ENCODE measurements around the gene TADA1. TPM values are rescaled to one million over a fixed set of nuclear protein-coding genes. Genes with fewer than 3 reads are reported as not detected.

TADA1 gene
- total RNA-seq = 10 to 100 TPM; 16.9 to 18.3 TPM

DNA sequence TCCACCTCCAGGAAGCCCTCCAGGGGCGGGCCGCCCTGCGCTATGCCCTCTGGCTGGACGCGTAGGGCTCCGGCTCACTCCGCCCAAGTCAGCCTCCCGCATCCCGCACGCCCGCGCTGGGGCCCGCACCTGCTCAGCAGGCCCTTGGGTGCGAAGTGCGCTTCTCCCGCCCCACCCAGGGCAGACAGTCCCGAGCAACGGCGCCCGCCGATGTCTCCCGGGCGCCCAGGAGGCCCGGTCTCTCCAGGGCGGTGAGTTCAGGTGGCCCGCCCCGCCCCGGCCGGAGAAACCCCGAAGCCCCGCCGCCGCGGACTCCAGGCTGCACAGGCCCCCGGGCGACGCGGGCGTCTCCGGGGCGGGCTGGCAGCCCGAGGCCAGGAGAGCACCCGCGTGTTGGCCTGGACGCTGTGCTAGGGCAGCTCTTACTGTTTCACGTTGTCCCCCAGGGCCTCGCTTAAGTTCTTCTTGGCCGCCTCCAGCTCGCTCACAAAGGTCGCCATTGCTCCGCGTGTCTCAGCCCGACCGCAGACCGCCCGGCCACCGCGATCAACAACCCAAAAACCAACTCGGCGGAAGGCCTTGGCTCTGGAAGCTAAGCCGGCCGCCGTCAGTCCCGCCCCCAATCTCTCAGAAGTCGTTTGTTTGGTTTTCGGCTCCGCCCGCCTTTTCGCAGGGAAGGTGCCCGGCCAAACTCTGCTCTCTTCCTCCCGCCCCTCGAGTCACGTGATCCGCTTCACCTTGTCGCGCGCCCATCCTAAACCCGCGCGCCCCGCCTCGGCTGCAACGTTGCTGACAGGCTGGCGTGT, at the start of gene TADA1:
TADA1 (minus strand) TSS at position 531 of the 806 bp plus-strand sequence; CDS start at position 500, 31 bp downstream.
- CTCF ChIA-PET = interaction anchor here (0.8 to 2.2 kb wide), 10 partner anchors 9 to 345 kb away, joined by 3 to 18 read pairs (median 3); partner anchors contain the start of genes POGK and POU2F1
- peak within 1 kb of the TSS; percentile 96 for H3K4me3 Mint-ChIP-seq
- peaks cover 6% of the 10 kb centered on the region for H3K9me3 Mint-ChIP-seq
- H3K27ac Mint-ChIP-seq = peak within 1 kb of the TSS; percentile 97
- intact Hi-C loops (cut with micrococcal nuclease) = loop anchor here (1.0 to 10.0 kb wide), 7 partner anchors 35 to 1061 kb away; partner anchors contain the start of genes DCAF6, ILDR2, MPC2 and POGK
- peak; percentile 100 for DNase-seq
- peaks cover 17% of the 10 kb centered on the region for H3K36me3 Mint-ChIP-seq
- H3K27me3 Mint-ChIP-seq = no peaks in the 10 kb centered on the region
- H3K4me1 Mint-ChIP-seq (ENCODE audit: low read depth) = peaks cover 47% of the 10 kb centered on the region
- POLR2A ChIA-PET = interaction anchor here (0.7 to 1.6 kb wide), 6 partner anchors 17 to 215 kb away, joined by 3 to 9 read pairs (median 4); partner anchors contain the start of gene POGK

GRCh38 chr1:166924823-166925541, 48.9 kb upstream of the TADA1 start:
- intact Hi-C loops (cut with micrococcal nuclease) = no loop called here
- POLR2A ChIA-PET = no interaction called here
- H3K36me3 Mint-ChIP-seq = peaks cover 2% of the 10 kb centered on the region
- no peak for DNase-seq
- no peak overlapping the region for H3K27ac Mint-ChIP-seq
- CTCF ChIA-PET = interaction anchor here (2.0 to 2.9 kb wide), 2 partner anchors 15 to 134 kb away, joined by 10 to 14 read pairs; no protein-coding TSS in a partner anchor
- H3K4me1 Mint-ChIP-seq (ENCODE audit: low read depth) = no peaks in the 10 kb centered on the region
- peaks cover 21% of the 10 kb centered on the region for H3K27me3 Mint-ChIP-seq
- H3K9me3 Mint-ChIP-seq = no peaks in the 10 kb centered on the region
- H3K4me3 Mint-ChIP-seq = no peak overlapping the region

GRCh38 chr1:166920561-166921475, 44.8 kb upstream of the TADA1 start:
- Mint-ChIP-seq H3K27me3 (peaks cover 27% of the 10 kb centered on the region), H3K9me3 (no peaks in the 10 kb centered on the region), H3K4me3 (no peak overlapping the region), H3K36me3 (peaks cover 2% of the 10 kb centered on the region), H3K4me1 (ENCODE audit: low read depth) (no peaks in the 10 kb centered on the region), H3K27ac (no peak overlapping the region)
- intact Hi-C loops (cut with micrococcal nuclease) = loop anchor here (2.0 kb wide), 1 partner anchor 32 kb away; no protein-coding TSS in a partner anchor
- POLR2A ChIA-PET = no interaction called here
- DNase-seq = no peak
- CTCF ChIA-PET = interaction anchor here (1.4 kb wide), 1 partner anchor 139 kb away, joined by 5 read pairs; no protein-coding TSS in a partner anchor

DNA sequence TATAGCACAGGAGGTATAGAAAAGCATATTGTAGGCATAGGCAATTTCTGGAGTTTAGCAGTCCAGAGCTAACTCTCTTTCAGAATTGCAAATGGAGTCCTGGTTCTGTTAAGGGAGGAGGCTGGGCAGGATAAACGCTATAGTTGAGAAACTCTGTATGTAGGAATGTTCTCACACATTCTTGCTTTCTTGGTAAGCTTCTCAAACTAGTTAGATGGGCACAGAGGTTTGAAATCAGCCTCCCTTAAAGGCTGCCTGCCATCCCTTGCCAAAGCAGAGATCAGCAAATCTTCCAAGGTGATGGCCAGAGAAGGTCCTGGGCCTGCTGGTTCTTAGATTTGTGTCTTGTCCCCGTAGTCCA, 42.9 kb upstream of the TADA1 start:
- H3K4me3 Mint-ChIP-seq = no peak overlapping the region
- H3K27ac Mint-ChIP-seq = no peak overlapping the region
- DNase-seq = no peak
- ChIA-PET POLR2A (no interaction called here), CTCF (interaction anchor here (1.9 to 17.9 kb wide), 2 partner anchors 9 to 139 kb away, joined by 12 to 918 read pairs; no protein-coding TSS in a partner anchor)
- intact Hi-C loops (cut with micrococcal nuclease) = loop anchor here (10.0 kb wide), 1 partner anchor 636 kb away; the partner anchor contains the start of gene CREG1
- H3K9me3 Mint-ChIP-seq = no peaks in the 10 kb centered on the region
- no peaks in the 10 kb centered on the region for H3K4me1 Mint-ChIP-seq (ENCODE audit: low read depth)
- H3K27me3 Mint-ChIP-seq = peaks cover 27% of the 10 kb centered on the region
- H3K36me3 Mint-ChIP-seq = peaks cover 2% of the 10 kb centered on the region

DNA sequence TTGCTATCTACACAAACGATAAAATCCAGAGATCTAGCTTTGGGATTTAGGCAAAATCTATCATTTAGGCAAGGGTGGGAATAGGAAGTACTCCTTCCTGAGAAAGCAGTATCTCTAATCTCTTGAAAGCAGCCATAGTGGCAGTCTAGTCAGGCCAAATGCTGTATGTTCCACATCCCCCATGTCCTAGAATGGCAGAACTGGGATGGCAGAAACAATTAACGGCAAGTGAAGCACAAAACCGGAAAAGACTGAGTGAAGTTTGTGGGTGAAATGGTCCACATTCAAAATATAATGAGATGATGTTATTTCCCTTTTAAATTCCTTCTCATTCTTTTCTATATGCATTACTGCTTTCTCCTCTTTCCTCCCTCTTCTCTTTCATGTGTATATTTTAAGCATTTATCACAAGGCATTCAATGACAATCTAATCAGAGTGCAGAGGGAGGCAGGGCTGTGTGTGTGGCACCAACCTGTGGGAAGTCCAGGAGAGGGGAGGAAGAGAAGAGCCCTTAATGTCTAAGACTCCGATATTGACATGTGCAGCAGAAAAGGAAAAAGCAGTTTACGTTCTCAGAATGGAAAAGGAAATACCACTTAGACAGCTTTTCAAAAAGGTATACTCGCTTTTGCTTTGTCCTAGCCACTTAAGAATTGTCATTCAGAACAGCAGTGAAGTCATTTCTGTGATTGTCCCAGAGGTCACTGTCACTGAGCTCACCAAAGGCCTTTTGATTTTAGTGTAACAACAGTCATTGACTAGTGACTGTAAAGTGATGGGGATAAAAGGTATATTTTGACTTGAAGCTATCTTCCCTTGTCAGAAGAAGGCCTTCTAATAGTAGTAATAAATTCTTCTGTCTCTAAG, 42.3 kb upstream of the TADA1 start:
- Mint-ChIP-seq H3K4me3 (no peak overlapping the region), H3K4me1 (ENCODE audit: low read depth) (no peaks in the 10 kb centered on the region), H3K27me3 (peaks cover 27% of the 10 kb centered on the region), H3K27ac (no peak overlapping the region), H3K36me3 (peaks cover 2% of the 10 kb centered on the region), H3K9me3 (no peaks in the 10 kb centered on the region)
- POLR2A ChIA-PET = no interaction called here
- CTCF ChIA-PET = interaction anchor here (0.6 to 17.9 kb wide), 3 partner anchors 8 to 497 kb away, joined by 3 to 918 read pairs (median 12); no protein-coding TSS in a partner anchor
- intact Hi-C loops (cut with micrococcal nuclease) = loop anchor here (10.0 kb wide), 1 partner anchor 636 kb away; the partner anchor contains the start of gene CREG1
- no peak for DNase-seq

- CTCF ChIA-PET = interaction anchor here (17.9 kb wide), 1 partner anchor 142 kb away, joined by 918 read pairs; no protein-coding TSS in a partner anchor
Measured at GRCh38 chr1:166915941-166916340, 39.9 kb upstream of the TADA1 start.

DNA sequence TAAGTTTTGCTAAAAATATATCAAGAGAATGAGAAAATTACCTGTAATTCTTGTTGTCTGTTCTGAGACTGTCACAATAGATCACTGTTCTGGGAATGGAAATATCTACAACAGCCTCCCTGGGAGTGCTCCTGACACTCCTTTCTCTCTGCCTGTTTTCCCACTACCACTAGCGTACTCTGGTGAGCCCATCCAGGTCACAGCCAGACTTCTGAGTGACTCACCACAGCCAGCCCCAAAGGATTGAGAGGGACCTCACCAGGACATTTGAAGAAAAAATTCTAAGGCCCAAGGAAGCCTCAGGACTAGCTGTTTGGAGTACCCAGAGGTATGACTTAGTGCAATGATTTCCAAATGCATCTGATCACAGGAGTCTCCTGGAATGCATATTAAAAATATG, 39.0 kb upstream of the TADA1 start:
- Mint-ChIP-seq H3K9me3 (no peaks in the 10 kb centered on the region), H3K27ac (no peak overlapping the region), H3K4me1 (ENCODE audit: low read depth) (peaks cover 7% of the 10 kb centered on the region), H3K27me3 (peaks cover 8% of the 10 kb centered on the region), H3K4me3 (no peak overlapping the region), H3K36me3 (no peaks in the 10 kb centered on the region)
- intact Hi-C loops (cut with micrococcal nuclease) = loop anchor here (10.0 kb wide), 1 partner anchor 640 kb away; the partner anchor contains the start of gene CREG1
- DNase-seq = no peak
- ChIA-PET CTCF (interaction anchor here (17.9 kb wide), 1 partner anchor 143 kb away, joined by 918 read pairs; no protein-coding TSS in a partner anchor), POLR2A (interaction anchor here (0.8 kb wide), 1 partner anchor 58 kb away, joined by 3 read pairs; no protein-coding TSS in a partner anchor)

More at GRCh38 chr1:166915941-166916340, 39.9 kb upstream of the TADA1 start:
- no peaks in the 10 kb centered on the region for H3K36me3 Mint-ChIP-seq
- intact Hi-C loops (cut with micrococcal nuclease) = loop anchor here (10.0 kb wide), 1 partner anchor 639 kb away; the partner anchor contains the start of gene CREG1
- no peaks in the 10 kb centered on the region for H3K9me3 Mint-ChIP-seq
- H3K4me3 Mint-ChIP-seq = no peak overlapping the region
- H3K27ac Mint-ChIP-seq = no peak overlapping the region
- no peak for DNase-seq
- peaks cover 2% of the 10 kb centered on the region for H3K4me1 Mint-ChIP-seq (ENCODE audit: low read depth)
- H3K27me3 Mint-ChIP-seq = peaks cover 13% of the 10 kb centered on the region
- POLR2A ChIA-PET = interaction anchor here (0.6 kb wide), 1 partner anchor 47 kb away, joined by 9 read pairs; no protein-coding TSS in a partner anchor

DNA sequence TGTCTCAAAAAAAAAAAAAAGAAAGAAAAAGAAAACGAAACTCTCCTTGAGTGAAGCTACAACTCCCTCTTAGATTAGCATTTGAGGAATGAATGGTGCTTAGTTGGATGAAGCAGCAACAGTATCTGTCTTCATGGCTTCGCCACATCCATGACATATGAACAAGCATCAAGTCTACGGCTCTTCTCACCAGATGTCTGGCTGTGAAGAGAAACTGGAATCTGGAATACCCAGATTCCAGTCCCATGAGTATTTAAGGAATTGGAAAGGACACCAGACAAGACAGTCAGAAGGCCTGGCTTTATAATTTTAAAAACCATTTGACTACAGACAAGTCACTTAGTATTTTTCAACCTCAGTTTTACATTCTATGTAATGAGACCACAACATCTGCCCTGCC, 38.0 kb upstream of the TADA1 start:
- no peak for DNase-seq
- ChIA-PET POLR2A (no interaction called here), CTCF (interaction anchor here (1.2 to 17.9 kb wide), 2 partner anchors 144 to 306 kb away, joined by 4 to 918 read pairs; no protein-coding TSS in a partner anchor)
- Mint-ChIP-seq H3K4me1 (ENCODE audit: low read depth) (peaks cover 7% of the 10 kb centered on the region), H3K4me3 (no peak overlapping the region), H3K27me3 (peaks cover under 1% of the 10 kb centered on the region), H3K36me3 (no peaks in the 10 kb centered on the region), H3K27ac (no peak overlapping the region), H3K9me3 (no peaks in the 10 kb centered on the region)
- intact Hi-C loops (cut with micrococcal nuclease) = loop anchor here (5.0 to 10.0 kb wide), 3 partner anchors 128 to 641 kb away; partner anchors contain the start of gene CREG1

DNA sequence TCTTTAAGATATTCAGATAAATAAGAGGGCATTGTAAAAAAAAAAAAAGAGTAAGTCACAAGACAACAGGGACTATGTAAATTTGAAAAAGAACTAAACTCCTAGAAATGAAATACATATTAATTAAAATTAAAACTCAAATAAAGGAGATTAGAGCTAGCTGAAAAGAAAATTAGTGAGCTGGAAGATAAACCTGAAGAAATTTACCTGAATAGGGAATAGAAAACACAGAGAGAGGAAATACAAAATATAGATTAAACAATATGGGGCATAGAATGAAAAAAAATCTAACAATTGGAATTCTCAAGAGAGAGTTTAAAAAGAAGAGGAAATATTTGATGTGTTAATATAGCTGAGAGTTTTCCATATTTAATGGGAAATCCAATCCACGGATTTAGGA, 35.6 kb upstream of the TADA1 start:
- H3K4me1 Mint-ChIP-seq (ENCODE audit: low read depth) = peaks cover 7% of the 10 kb centered on the region
- no peaks in the 10 kb centered on the region for H3K36me3 Mint-ChIP-seq
- DNase-seq = no peak
- H3K27me3 Mint-ChIP-seq = no peaks in the 10 kb centered on the region
- ChIA-PET CTCF (interaction anchor here (0.7 to 17.9 kb wide), 6 partner anchors 15 to 147 kb away, joined by 4 to 918 read pairs (median 12); no protein-coding TSS in a partner anchor), POLR2A (no interaction called here)
- intact Hi-C loops (cut with micrococcal nuclease) = loop anchor here (2.0 to 10.0 kb wide), 5 partner anchors 35 to 643 kb away; partner anchors contain the start of genes CREG1, POGK and TADA1
- H3K27ac Mint-ChIP-seq = no peak overlapping the region
- no peaks in the 10 kb centered on the region for H3K9me3 Mint-ChIP-seq
- no peak overlapping the region for H3K4me3 Mint-ChIP-seq
